Epithelial cell of proximal tubule (primary cell): ENCODE results near the gene STAG1. TPM values are rescaled to one million over a fixed set of nuclear protein-coding genes. Genes with fewer than 3 reads are reported as not detected.
"Not testable (repeated sequence)": the region's sequence is repeated elsewhere in the genome, so short reads cannot be mapped to it uniquely, and the experiment has no call there.

Experiments used
- DNase-seq: peaks from one replicate; pipeline ENCODE4 v3.0.0-alpha.2; 2011; ENCODE audit warnings: low read depth
- H3K4me3 ChIP-seq: 2 replicates; pipeline ENCODE4 v1.5.1; 2011; ENCODE audit warnings: low read depth, mild to moderate bottlenecking, low read length
- total RNA-seq: library from RNA; depleted of rRNA; stranded (reverse); fragments of >200 nt; gene quantifications from 2 replicates; pipeline ENCODE4 v1.2.3, GENCODE V29; 2015
- TF ChIP-seq, protein P1 (sequence below): conservative IDR thresholded peaks from 2 replicates; pipeline ENCODE4 v1.5.1; 2012; ENCODE audit warnings: low read depth, mild to moderate bottlenecking, low read length

STAG1 gene
- total RNA-seq, 1 donor from 2014 or later = 16.3 TPM

DNA sequence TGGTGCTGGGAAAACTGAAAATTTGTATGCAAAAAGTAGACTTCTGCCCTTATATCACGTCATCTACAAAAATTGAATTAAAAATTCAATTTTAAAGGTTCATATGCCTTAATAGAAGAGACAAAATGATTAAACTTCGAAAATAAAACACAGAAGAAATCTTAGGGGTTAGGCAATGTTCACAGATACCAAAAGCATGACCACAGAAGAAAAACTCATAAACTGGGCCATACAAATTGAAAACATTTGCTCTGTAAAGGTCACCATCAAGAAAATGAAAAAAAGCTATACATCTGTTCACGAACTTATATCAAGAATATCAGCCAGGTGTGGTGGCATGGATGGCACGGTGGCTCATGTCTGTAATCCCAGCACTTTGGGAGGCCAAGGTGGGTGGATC lies 257.0 kb downstream of the STAG1 start:
- TF ChIP-seq, protein P1, sequence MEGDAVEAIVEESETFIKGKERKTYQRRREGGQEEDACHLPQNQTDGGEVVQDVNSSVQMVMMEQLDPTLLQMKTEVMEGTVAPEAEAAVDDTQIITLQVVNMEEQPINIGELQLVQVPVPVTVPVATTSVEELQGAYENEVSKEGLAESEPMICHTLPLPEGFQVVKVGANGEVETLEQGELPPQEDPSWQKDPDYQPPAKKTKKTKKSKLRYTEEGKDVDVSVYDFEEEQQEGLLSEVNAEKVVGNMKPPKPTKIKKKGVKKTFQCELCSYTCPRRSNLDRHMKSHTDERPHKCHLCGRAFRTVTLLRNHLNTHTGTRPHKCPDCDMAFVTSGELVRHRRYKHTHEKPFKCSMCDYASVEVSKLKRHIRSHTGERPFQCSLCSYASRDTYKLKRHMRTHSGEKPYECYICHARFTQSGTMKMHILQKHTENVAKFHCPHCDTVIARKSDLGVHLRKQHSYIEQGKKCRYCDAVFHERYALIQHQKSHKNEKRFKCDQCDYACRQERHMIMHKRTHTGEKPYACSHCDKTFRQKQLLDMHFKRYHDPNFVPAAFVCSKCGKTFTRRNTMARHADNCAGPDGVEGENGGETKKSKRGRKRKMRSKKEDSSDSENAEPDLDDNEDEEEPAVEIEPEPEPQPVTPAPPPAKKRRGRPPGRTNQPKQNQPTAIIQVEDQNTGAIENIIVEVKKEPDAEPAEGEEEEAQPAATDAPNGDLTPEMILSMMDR = no peak
- DNase-seq = no peak
- no peak overlapping the region for H3K4me3 ChIP-seq

DNA sequence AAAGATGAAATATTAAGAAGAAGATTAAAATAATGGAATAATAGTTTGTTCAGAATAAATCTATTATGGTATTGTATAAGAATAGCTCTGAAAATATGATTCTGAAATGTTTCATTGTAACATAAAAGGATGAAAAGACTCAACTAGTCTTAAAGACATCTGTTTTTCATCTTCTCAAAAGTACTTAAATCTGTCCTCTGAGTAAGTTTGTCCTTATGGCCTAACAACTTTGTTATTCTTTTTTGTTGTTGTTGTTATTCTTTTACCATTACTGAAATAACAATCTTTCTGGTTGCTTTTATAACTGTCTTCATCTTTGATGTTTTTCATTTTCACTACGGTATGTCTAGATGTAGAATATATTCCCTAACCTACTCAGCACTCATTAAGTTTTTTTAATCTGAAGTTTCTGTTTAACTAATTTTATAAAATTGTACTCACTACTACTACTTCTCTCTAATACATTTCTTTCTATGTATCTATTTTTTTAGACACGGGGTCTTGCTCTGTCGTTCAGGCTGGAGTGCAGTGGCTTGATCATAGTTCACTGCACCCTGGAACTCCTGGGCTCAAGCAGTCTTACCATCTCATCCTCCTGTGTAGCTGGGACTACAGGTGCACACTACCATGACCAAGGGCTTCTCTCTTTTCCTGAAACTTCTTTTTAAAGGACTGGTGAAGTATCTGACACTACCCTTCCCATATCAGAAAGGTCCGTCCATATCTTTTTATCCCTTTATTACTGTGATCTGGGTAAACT lies 261.4 kb downstream of the STAG1 start:
- H3K4me3 ChIP-seq = no peak overlapping the region
- no peak for DNase-seq
- TF ChIP-seq, protein P1 = no peak

- H3K4me3 ChIP-seq = no peak overlapping the region
- TF ChIP-seq, protein P1 = no peak
- no peak for DNase-seq
Observed at GRCh38 chr3:136485777-136486176, 266.4 kb downstream of the STAG1 start.

DNA sequence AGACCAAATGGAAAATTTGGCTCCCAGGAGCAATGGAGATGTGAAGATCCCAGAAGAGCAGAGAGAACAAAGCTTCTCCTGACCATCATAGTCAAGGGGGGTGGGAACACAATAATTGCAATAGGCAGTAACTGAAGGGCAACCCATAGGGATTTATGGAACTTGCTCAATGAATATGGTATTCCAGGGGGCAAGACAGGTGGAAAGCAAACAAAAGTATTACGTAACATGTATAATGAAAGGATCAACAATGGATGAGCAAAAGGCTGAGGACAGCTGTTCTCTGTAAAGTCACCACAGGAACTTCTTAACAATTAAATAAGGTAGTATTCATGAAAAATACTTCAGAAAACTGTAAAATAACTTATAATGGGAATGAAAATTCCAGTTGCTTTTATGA lies 275.9 kb downstream of the STAG1 start:
- H3K4me3 ChIP-seq = no peak overlapping the region
- DNase-seq = no peak
- TF ChIP-seq, protein P1 = no peak

DNA sequence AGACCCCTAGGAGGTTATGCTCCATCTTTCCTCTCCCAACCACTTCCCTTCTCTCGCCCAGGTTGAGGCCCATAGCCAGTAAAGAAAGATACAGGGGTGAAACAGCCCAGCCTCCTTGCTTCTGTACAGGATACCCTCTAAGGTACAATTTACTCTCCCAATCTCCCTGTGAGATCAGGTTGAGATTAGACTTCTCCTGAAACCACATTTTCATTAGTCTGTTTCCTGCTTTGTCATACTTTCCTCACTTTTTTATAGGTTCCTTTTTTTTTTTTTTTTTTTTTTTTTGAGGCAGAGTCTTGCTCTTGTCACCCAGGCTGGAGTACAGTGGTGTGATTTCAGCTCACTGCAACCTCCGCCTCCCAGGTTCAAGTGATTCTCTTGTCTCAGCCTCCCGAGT lies 277.3 kb downstream of the STAG1 start:
- DNase-seq, H3K4me3 ChIP-seq: not testable (repeated sequence)

DNA sequence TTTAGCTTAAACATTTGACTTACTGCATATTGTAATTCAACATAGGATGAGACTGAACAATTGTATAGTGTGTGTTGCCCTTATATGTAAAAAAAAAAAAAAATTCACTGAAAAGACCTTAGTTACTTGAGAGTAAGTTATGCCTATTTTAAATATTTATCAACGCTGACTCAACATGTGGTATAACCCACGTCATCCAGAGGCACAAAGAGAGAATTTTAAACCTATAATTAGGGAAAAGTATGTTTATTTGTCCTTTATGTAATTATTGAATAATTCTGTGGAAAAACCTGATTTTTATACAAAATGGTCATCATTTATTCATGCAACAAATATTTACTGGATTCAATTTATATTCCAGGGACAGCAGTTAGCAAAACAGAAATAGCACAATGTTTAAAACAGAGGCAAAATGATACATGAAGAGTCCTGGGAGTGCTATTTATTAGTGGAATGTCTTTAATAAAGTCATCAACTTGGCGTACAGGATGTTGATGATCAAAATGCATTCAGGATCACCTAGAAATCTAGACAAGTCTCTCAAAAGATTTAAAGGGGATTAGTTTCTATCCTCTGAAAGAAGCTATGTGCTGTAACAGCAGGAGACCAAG lies 278.4 kb downstream of the STAG1 start:
- no peak for DNase-seq
- TF ChIP-seq, protein P1 = no peak
- H3K4me3 ChIP-seq = no peak overlapping the region

DNA sequence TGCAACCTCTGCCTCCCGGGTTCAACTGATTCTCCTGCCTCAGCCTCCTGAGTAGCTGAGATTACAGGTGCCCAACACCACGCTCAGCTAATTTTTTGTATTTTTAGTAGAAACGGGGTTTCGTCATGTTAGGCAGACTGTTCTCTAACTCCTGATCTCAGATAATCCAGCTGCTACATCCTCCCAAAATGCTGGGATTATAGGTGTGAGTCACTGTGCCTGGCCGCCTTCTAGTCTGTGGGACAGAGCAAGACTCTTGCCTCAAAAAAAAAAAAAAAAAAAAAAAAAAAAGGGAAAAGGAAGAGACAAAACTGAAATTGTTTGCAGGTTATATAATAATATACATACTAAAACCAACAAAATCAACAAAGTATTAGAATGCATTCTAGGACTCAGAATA lies 286.9 kb downstream of the STAG1 start:
- no peak for DNase-seq
- TF ChIP-seq, protein P1 = no peak

More for the DNA sequence above, 286.9 kb downstream of the STAG1 start:
- no peak overlapping the region for H3K4me3 ChIP-seq
